Keratinocyte (primary cell): Measurements from ENCODE around the gene PHAF1.

Experiments used
- CTCF ChIP-seq, 3 experiments: IDR thresholded peaks in 1 of 3; conservative IDR thresholded peaks in 1 of 3; optimal IDR thresholded peaks in 1 of 3; 2 replicates in 2 of 3; 3 replicates in 1 of 3; pipeline versions ENCODE3 to v1.5.1; 2011; ENCODE audit warnings: low read length in 3 of 3, mild to moderate bottlenecking in 3 of 3, moderate library complexity in 2 of 3, control low read depth in 1 of 3, inconsistent platforms in 1 of 3; ENCODE audit not compliant: insufficient read depth in 2 of 3; ENCODE audit errors: extremely low read depth in 1 of 3
- EZH2 ChIP-seq: IDR thresholded peaks from one replicate; pipeline ENCODE4 v1.6.1; 2012; ENCODE audit warnings: inconsistent platforms, mild to moderate bottlenecking, low read length, moderate library complexity

GRCh38 chr16:67170949-67171649 lies 61.4 kb downstream of the PHAF1 start:
- no peak for TF ChIP-seq CTCF (optimal IDR thresholded peaks at IDR 0.05 in 1 of 3, IDR thresholded peaks at IDR 0.05 in 1 of 3, conservative IDR thresholded peaks at IDR 0.05 in 1 of 3; ENCODE audit: extremely low read depth in 1 of 3, insufficient read depth in 2 of 3, low read length in 3 of 3)
- TF ChIP-seq EZH2 = no peak
